B cell (primary cell): Measurements from ENCODE around the gene VWA3B. TPM values are rescaled to one million over a fixed set of nuclear protein-coding genes. Genes with fewer than 3 reads are reported as not detected.

Source experiments
- ATAC-seq: fragments of 200-7000 bp; cut with Tn5 transposase; one replicate; pipeline ENCODE4 v1.10.0; 2021; ENCODE audit warnings: low read depth, mild to moderate bottlenecking, moderate number of reproducible peaks, moderate library complexity
- CTCF ChIA-PET: fragments of 350-600 bp; sonication (Branson Sonifier 250); formaldehyde crosslinking; loops from one replicate; lab custom pipeline; 2021; ENCODE audit warnings: antibody characterized with exemption, inconsistent platforms; lab: Charles Lee
- POLR2A ChIA-PET: fragments of 350-600 bp; sonication (Branson Sonifier 250); formaldehyde crosslinking; loops from one replicate; lab custom pipeline; 2021; ENCODE audit warnings: antibody characterized with exemption; lab: Charles Lee
- DNase-seq: peaks from one replicate; pipeline ENCODE4 v3.0.0; 2013
- H2AFZ ChIP-seq: 2 replicates; pipeline ENCODE4 v1.6.1; 2012; ENCODE audit warnings: mild to moderate bottlenecking, low read depth, low read length; ENCODE audit not compliant: insufficient read depth, poor library complexity, severe bottlenecking
- H3K27ac ChIP-seq, 2 donors: 1 replicate in 1 of 2; 2 replicates in 1 of 2; pipeline ENCODE4 v1.5.1; 2012 to 2013; ENCODE audit warnings: low read length in 2 of 2, mild to moderate bottlenecking in 2 of 2, moderate library complexity in 1 of 2
- H3K27me3 ChIP-seq, 4 experiments: fragments of 200-600 bp in 1 of 4; sonication (generic) in 1 of 4; replicated peaks in 1 of 4; 1 replicate in 2 of 4; 2 replicates in 2 of 4; pipeline versions ENCODE4 v1.6.1 to v1.7.0; 2013 to 2016; ENCODE audit warnings: low read length in 3 of 4, mild to moderate bottlenecking in 2 of 4, mixed read lengths in 1 of 4, moderate library complexity in 1 of 4; ENCODE audit not compliant: insufficient read depth in 4 of 4, control insufficient read depth in 3 of 4; ENCODE audit errors: control extremely low read depth in 1 of 4
- H3K36me3 ChIP-seq, 2 experiments: replicated peaks in 1 of 2; 1 replicate in 1 of 2; 2 replicates in 1 of 2; pipeline versions ENCODE4 v1.6.1 to v1.7.1; 2013; ENCODE audit warnings: low read length in 1 of 2; ENCODE audit not compliant: insufficient read depth in 2 of 2, control insufficient read depth in 1 of 2; ENCODE audit errors: control extremely low read depth in 1 of 2, extremely low read depth in 1 of 2
- H3K4me1 ChIP-seq, 2 donors: fragments of 200-600 bp in 1 of 2; sonication (generic) in 1 of 2; 1 replicate in 1 of 2; 2 replicates in 1 of 2; pipeline versions ENCODE4 v1.5.1 to v1.6.1; 2013 to 2017; ENCODE audit warnings: low read length in 2 of 2; ENCODE audit not compliant: control insufficient read depth in 2 of 2, insufficient read depth in 2 of 2
- H3K4me2 ChIP-seq: replicated peaks from 2 replicates; pipeline ENCODE3; 2012; ENCODE audit warnings: mild to moderate bottlenecking, low read depth, low read length; ENCODE audit not compliant: poor library complexity, severe bottlenecking
- H3K4me3 ChIP-seq, 5 experiments: fragments of 200-600 bp in 1 of 5; sonication (generic) in 1 of 5; 1 replicate in 3 of 5; 2 replicates in 2 of 5; pipeline versions ENCODE4 v1.5.1 to v1.7.0; 2011 to 2016; ENCODE audit warnings: low read length in 4 of 5, mild to moderate bottlenecking in 4 of 5, low read depth in 2 of 5, control low read depth in 1 of 5, moderate library complexity in 1 of 5; ENCODE audit not compliant: insufficient read depth in 1 of 5; ENCODE audit errors: control extremely low read depth in 1 of 5, extremely low read depth in 1 of 5
- H3K79me2 ChIP-seq: fragments of 200-600 bp; sonication (generic); one replicate; pipeline ENCODE4 v1.6.0; 2016; ENCODE audit warnings: low read length; ENCODE audit not compliant: control insufficient read depth, insufficient read depth
- H3K9ac ChIP-seq: fragments of 200-600 bp; sonication (generic); 2 replicates; pipeline ENCODE4 v1.6.1; 2017; ENCODE audit warnings: mild to moderate bottlenecking, low read length, moderate library complexity
- H3K9me3 ChIP-seq, 3 donors: one replicate each; pipeline versions ENCODE4 v1.6.1 to v1.7.1; 2013; ENCODE audit warnings: low read length in 2 of 3; ENCODE audit not compliant: control insufficient read depth in 2 of 3, insufficient read depth in 1 of 3; ENCODE audit errors: control extremely low read depth in 1 of 3
- H4K20me1 ChIP-seq: 2 replicates; pipeline ENCODE4 v1.6.0; 2012; ENCODE audit warnings: mild to moderate bottlenecking, low read length; ENCODE audit not compliant: insufficient read depth, control insufficient read depth, poor library complexity, severe bottlenecking
- H3K27ac Mint-ChIP-seq: one replicate; pipeline ENCODE4 v1.8.0; 2021; ENCODE audit warnings: mixed read lengths
- H3K27me3 Mint-ChIP-seq: one replicate; pipeline ENCODE4 v1.8.0; 2021; ENCODE audit warnings: mixed read lengths
- H3K4me1 Mint-ChIP-seq: one replicate; pipeline ENCODE4 v1.8.0; 2021; ENCODE audit warnings: mixed read lengths
- H3K4me3 Mint-ChIP-seq: one replicate; pipeline ENCODE4 v1.8.0; 2021; ENCODE audit warnings: mixed read lengths
- H3K9me3 Mint-ChIP-seq: one replicate; pipeline ENCODE4 v1.8.0; 2022; ENCODE audit warnings: mixed read lengths; ENCODE audit not compliant: insufficient read depth
- EZH2 ChIP-seq: IDR thresholded peaks from 2 replicates; pipeline ENCODE4 v1.6.1; 2012; ENCODE audit warnings: borderline replicate concordance, low read depth, mild to moderate bottlenecking, moderate library complexity, low read length; ENCODE audit not compliant: insufficient read depth, poor library complexity, severe bottlenecking
- WGBS: methylation state at CpG from one replicate; pipeline ENCODE4 v1.1.5; 2013; ENCODE audit warnings: missing lambda C conversion rate; ENCODE audit not compliant: insufficient coverage; 5-methylcytosine and 5-hydroxymethylcytosine counted together
- intact Hi-C: fragments of 100-400 bp; cut with micrococcal nuclease; formaldehyde crosslinking; loops from one replicate; pipeline ENCODE4 v1.10.0; 2022
- polyA plus RNA-seq: library from polyadenylated mRNA; depleted of rRNA; stranded (reverse); fragments of >200 nt; gene quantifications from 2 replicates; pipeline ENCODE4 v1.2.3, GENCODE V29; 2012
- total RNA-seq, 2 donors: library from RNA; stranded (reverse); fragments of 120-200 nt in 1 of 2; gene quantifications; 1 replicate in 1 of 2; 2 replicates in 1 of 2; pipeline versions ENCODE4 v1.2.3 to v1.2.4, GENCODE V29; 2013 to 2022
- TF ChIP-seq, protein P1 (sequence below): fragments of 200-600 bp; IDR thresholded peaks from one replicate; pipeline ENCODE4 v1.8.0; 2022; ENCODE audit warnings: antibody characterized with exemption, mild to moderate bottlenecking

VWA3B gene
- total and polyA plus RNA-seq, 2 donors (not counting 1 experiment from before 2014, with no cell fraction given), result not detected

DNA sequence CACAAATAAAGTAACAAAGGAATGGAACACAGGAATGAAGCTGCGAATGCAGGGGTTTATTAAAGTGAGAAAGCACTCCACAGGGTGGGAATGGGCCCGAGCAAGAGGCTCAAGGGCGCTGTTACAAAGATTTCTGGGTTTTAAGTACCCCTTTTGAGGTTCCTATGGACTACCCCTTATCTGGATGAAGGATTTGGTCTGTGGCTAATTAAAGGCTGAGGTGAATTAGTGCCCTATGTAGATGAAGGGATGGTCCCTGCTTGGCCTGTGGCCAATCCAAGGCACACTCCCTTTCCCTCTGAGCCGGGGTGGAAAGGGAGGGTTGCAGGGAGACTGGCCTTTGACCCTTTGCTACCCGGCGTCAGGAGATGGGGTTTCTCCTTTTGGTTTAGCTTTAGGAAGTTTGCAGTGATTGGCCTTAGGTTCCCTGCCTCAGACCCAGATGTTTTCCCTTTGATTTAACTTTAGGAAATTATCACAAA, 211.8 kb downstream of the VWA3B start:
- Mint-ChIP-seq H3K27me3 (peaks cover 45% of the 10 kb centered on the region), H3K4me1 (no peaks in the 10 kb centered on the region), H3K27ac (no peak overlapping the region), H3K4me3 (no peak overlapping the region), H3K9me3 (no peaks in the 10 kb centered on the region)
- no peak overlapping the region for H3K4me2 ChIP-seq
- no peaks in the 10 kb centered on the region for H3K9me3 ChIP-seq
- no peak overlapping the region for H3K9ac ChIP-seq
- no peak overlapping the region for H2AFZ ChIP-seq
- ChIA-PET POLR2A (no interaction called here), CTCF (no interaction called here)
- ATAC-seq, result no peak
- H4K20me1 ChIP-seq, result no peaks in the 10 kb centered on the region
- DNase-seq, result no peak
- TF ChIP-seq EZH2, result no peak
- TF ChIP-seq, protein P1, sequence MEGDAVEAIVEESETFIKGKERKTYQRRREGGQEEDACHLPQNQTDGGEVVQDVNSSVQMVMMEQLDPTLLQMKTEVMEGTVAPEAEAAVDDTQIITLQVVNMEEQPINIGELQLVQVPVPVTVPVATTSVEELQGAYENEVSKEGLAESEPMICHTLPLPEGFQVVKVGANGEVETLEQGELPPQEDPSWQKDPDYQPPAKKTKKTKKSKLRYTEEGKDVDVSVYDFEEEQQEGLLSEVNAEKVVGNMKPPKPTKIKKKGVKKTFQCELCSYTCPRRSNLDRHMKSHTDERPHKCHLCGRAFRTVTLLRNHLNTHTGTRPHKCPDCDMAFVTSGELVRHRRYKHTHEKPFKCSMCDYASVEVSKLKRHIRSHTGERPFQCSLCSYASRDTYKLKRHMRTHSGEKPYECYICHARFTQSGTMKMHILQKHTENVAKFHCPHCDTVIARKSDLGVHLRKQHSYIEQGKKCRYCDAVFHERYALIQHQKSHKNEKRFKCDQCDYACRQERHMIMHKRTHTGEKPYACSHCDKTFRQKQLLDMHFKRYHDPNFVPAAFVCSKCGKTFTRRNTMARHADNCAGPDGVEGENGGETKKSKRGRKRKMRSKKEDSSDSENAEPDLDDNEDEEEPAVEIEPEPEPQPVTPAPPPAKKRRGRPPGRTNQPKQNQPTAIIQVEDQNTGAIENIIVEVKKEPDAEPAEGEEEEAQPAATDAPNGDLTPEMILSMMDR, result no peak
- H3K27me3 ChIP-seq, result no peaks in the 10 kb centered on the region
- H3K27ac ChIP-seq, result no peak overlapping the region
- H3K36me3 ChIP-seq, result no peaks in the 10 kb centered on the region
- intact Hi-C loops, result no loop called here
- no peak overlapping the region for H3K4me3 ChIP-seq
- 86% methylated on average over 3 of the region's 6 CpGs for WGBS
- no peaks in the 10 kb centered on the region for H3K4me1 ChIP-seq
- H3K79me2 ChIP-seq, result no peaks in the 10 kb centered on the region

DNA sequence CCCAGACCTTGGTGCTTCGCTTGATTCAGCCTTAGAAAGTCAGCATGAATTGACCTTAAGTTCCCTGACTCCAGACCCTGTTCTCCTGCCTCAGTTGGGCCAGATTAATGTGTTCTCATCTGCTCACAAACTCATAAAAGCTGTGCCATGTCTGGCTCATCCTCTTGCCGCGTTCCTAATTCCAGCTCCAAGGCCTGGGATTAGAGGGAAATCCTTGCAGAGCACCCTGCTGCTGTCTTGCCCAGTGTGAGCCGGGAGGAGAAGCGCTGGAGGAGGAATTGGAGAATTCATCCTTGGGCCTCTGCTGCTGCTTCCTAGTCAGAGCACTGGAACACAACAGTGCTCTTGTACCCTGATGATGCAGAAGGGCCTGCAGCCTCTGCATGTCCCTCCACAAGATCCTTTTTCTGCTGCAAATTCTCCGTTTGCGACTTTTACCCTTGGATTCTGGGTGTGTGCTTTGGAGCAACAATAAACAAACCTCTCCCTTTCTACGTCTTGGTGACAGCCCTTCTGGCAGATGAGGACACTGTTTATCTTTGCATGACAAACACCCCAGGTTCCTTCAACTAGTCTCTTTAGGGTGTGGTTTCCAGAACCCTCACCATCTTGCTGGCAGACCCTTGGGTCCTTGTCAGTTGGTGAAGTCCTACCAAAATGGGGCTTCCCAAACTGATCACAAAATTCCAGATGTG, 212.4 kb downstream of the VWA3B start:
- Mint-ChIP-seq H3K4me1 (no peaks in the 10 kb centered on the region), H3K27ac (no peak overlapping the region), H3K27me3 (peaks cover 49% of the 10 kb centered on the region), H3K9me3 (no peaks in the 10 kb centered on the region), H3K4me3 (no peak overlapping the region)
- intact Hi-C loops, result no loop called here
- 84% methylated on average over 8 of the region's 8 CpGs for WGBS
- H3K27ac ChIP-seq, result no peak overlapping the region
- DNase-seq (no peak), ATAC-seq (no peak)
- TF ChIP-seq EZH2, result no peak
- TF ChIP-seq, protein P1, result no peak
- no peaks in the 10 kb centered on the region for H3K36me3 ChIP-seq
- H3K79me2 ChIP-seq, result no peaks in the 10 kb centered on the region
- H3K9ac ChIP-seq, result no peak overlapping the region
- CTCF ChIA-PET, result no interaction called here
- no peaks in the 10 kb centered on the region for H3K9me3 ChIP-seq
- H3K4me2 ChIP-seq, result no peak overlapping the region
- H3K4me3 ChIP-seq, result no peak overlapping the region
- no peaks in the 10 kb centered on the region for H3K4me1 ChIP-seq
- H3K27me3 ChIP-seq, result no peaks in the 10 kb centered on the region
- POLR2A ChIA-PET, result no interaction called here
- no peaks in the 10 kb centered on the region for H4K20me1 ChIP-seq
- no peak overlapping the region for H2AFZ ChIP-seq
